Muscle layer of colon (tissue), 2 donors: ENCODE results near the gene MOV10L1.
"Not testable (repeated sequence)": the region's sequence is repeated elsewhere in the genome, so short reads cannot be mapped to it uniquely, and the experiment has no call there.

ENCODE experiments used
- H3K27ac ChIP-seq: one replicate; pipeline ENCODE4 v1.7.0; 2013; ENCODE audit warnings: low read depth, mild to moderate bottlenecking, low read length, moderate library complexity
- H3K27me3 ChIP-seq, 2 donors: one replicate each; pipeline ENCODE4 v1.7.0; 2013; ENCODE audit warnings: low read length in 2 of 2, mild to moderate bottlenecking in 2 of 2; ENCODE audit not compliant: insufficient read depth in 2 of 2, control insufficient read depth in 1 of 2
- H3K36me3 ChIP-seq: one replicate; pipeline ENCODE4 v1.7.0; 2013; ENCODE audit warnings: mild to moderate bottlenecking, low read length; ENCODE audit not compliant: insufficient read depth
- H3K4me1 ChIP-seq: one replicate; pipeline ENCODE4 v1.7.0; 2013; ENCODE audit warnings: mild to moderate bottlenecking, low read length; ENCODE audit not compliant: insufficient read depth
- H3K4me3 ChIP-seq, 2 donors: one replicate each; pipeline ENCODE4 v1.7.0; 2013; ENCODE audit warnings: low read length in 2 of 2, low read depth in 1 of 2, mild to moderate bottlenecking in 1 of 2, moderate library complexity in 1 of 2
- H3K9ac ChIP-seq: one replicate; pipeline ENCODE4 v1.7.0; 2013; ENCODE audit warnings: low read length
- H3K9me3 ChIP-seq: one replicate; pipeline ENCODE4 v1.7.0; 2013; ENCODE audit warnings: mild to moderate bottlenecking, low read length
- donor health status: abdominal sarcoma.
- donor health status: Adenocarcinoma of cecum.

Gene MOV10L1

DNA sequence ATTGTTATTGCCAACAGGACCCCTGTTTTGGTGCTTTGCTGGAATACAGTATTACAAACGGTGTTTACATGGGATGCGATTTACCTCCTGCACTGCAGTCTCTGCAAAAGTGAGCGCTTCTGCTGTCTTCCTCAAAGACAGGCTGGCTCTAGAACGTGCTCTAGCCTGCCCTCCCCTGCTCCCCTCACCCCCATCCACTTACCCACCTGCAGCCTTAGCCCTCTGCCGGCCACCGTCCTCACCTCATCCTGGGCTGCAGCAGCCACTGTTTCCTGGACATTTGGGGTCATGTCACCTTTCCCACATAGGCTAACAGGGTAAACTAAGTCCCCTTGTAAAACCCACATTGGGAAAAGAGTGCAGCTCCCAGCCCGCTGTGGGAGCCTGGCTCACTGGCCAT lies 71.1 kb downstream of the MOV10L1 start:
- H3K36me3 ChIP-seq: no peaks in the 10 kb centered on the region
- no peak overlapping the region for H3K4me3 ChIP-seq
- H3K27ac ChIP-seq: no peak overlapping the region
- H3K27me3 ChIP-seq: no peaks in the 10 kb centered on the region
- no peaks in the 10 kb centered on the region for H3K9me3 ChIP-seq
- H3K9ac ChIP-seq: no peak overlapping the region
- H3K4me1 ChIP-seq: no peaks in the 10 kb centered on the region

DNA sequence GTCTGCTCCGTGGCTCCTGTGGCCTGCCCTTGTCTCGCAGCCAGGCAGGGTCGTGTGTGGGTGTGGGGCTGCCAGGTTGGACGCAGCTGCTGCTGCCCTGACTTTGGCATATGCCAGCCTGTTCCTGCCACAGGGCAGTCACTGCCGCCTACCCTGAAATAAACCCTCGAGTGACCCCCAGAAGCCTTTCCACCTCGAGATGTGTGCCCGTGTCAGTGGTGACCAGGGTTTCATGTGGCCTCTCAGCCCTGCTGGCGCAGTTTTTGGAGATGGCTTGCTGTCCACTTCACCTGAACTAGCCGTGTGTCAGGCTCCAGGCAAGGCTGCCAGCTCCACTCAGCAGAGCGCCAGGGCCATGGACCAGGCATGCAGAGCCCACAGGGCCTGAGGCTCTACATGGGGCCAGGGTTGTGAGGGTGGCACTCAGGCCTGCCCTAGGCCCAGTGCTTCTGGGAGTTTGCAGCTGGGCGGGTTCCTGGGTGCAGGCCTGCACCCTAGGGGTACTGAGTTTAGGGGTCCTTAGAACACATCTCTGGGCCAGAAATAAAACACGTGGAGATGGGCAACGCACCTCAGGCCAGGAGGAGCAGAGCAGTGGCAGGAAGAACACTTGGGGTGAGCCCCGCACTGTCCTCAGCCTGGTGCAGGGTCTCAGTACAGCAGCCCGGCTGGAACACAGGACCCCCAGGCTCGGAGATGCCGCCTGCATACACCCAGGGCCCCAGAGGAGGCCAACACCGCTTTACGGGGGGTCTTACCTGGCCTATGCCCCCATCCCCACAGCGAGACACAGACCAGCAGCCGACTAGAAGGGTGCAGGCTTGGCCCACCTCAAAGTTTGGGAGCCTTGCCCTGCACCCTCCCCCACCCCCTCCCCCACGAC lies 71.9 kb downstream of the MOV10L1 start:
- H3K9ac ChIP-seq: no peak overlapping the region
- H3K27me3 ChIP-seq: no peaks in the 10 kb centered on the region
- H3K9me3 ChIP-seq: no peaks in the 10 kb centered on the region

GRCh38 chr22:50162391-50162956 lies 72.7 kb downstream of the MOV10L1 start:
- no peak overlapping the region for H3K27ac ChIP-seq
- no peak overlapping the region for H3K9ac ChIP-seq
- H3K4me3 ChIP-seq: no peak overlapping the region
- no peaks in the 10 kb centered on the region for H3K4me1 ChIP-seq
- H3K36me3 ChIP-seq: no peaks in the 10 kb centered on the region
- no peaks in the 10 kb centered on the region for H3K9me3 ChIP-seq
- no peaks in the 10 kb centered on the region for H3K27me3 ChIP-seq

More for the DNA sequence above, 71.9 kb downstream of the MOV10L1 start:
- Histone ChIP-seq H3K36me3 (no peaks in the 10 kb centered on the region), H3K4me1 (no peaks in the 10 kb centered on the region), H3K27ac (no peak overlapping the region), H3K4me3 (no peak overlapping the region)

GRCh38 chr22:50165436-50166123 lies 75.8 kb downstream of the MOV10L1 start:
- Histone ChIP-seq H3K27me3 (peaks cover 6 to 7% of the 10 kb centered on the region in 2 donors), H3K4me3 (no peak overlapping the region), H3K9me3 (no peaks in the 10 kb centered on the region), H3K4me1 (no peaks in the 10 kb centered on the region), H3K9ac (no peak overlapping the region), H3K27ac (no peak overlapping the region), H3K36me3 (no peaks in the 10 kb centered on the region)

- Histone ChIP-seq H3K9me3 (no peaks in the 10 kb centered on the region), H3K27me3 (peaks cover 6 to 24% of the 10 kb centered on the region in 2 donors), H3K9ac (no peak overlapping the region), H3K4me1 (no peaks in the 10 kb centered on the region), H3K27ac (no peak overlapping the region), H3K4me3 (no peak overlapping the region), H3K36me3 (no peaks in the 10 kb centered on the region)
These were observed 78.1 kb downstream of the MOV10L1 start for GRCh38 chr22:50167689-50168489.

DNA sequence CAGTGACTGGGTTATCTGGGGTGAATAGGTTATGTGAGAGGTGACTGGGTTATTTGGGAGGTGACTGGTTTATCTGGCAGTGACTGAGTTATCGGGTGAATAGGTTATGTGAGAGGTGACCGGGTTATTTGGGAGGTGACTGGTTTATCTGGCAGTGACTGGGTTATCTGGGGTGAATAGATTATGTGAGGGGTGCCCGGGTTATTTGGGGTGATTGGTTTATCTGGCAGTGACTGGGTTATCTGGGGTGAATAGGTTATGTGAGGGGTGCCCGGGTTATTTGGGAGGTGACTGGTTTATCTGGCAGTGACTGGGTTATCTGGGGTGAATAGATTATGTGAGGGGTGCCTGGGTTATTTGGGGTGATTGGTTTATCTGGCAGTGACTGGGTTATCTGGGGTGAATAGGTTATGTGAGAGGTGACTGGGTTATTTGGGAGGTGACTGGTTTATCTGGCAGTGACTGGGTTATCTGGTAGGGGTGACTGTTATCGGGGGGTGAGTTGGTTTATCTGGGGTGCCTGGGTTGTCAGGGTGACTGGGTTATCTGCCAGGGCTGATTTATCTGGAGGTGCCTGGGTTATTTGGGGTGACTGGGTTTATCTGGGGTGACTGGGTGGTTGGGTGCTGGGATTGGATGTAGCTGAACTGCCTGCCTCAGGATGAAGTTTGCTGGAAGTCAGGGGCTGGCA lies 78.8 kb downstream of the MOV10L1 start:
- not testable (repeated sequence) for H3K27ac ChIP-seq, H3K9me3 ChIP-seq
- H3K27me3 ChIP-seq: peaks cover 6 to 28% of the 10 kb centered on the region in 2 donors

DNA sequence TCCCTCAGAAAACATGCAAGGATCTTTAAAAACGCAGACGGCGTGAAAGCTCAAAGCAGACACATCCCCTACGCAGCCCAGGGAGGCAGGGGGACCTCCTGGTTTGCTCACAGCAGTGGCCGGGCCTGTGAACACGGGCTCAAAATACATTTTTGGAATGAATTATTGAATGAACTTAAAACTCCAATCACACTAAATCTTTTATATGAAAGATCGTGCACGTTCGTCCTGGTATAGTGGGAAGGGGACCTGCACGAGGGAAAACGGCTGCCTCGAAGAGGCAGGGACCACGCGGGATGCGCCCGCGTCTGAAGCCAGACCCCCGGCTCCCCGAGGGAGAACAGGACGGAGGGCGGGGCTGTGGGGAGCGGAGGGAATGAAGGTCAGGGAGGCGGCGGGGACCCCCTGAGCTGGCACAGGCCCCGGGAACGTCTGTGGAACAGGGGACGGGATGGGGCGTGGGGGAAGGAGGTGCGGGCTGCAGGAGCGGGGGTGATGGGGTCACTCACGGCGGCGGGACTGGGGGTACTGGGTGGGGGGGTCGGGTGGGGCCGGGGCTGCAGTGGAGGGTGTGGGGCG lies 79.5 kb downstream of the MOV10L1 start:
- no peaks in the 10 kb centered on the region for H3K36me3 ChIP-seq
- no peak overlapping the region for H3K9ac ChIP-seq
- H3K9me3 ChIP-seq: no peaks in the 10 kb centered on the region
- H3K27me3 ChIP-seq: peaks cover 6 to 33% of the 10 kb centered on the region in 2 donors
- no peak overlapping the region for H3K4me3 ChIP-seq
- H3K4me1 ChIP-seq: no peaks in the 10 kb centered on the region
- no peak overlapping the region for H3K27ac ChIP-seq

More for the DNA sequence above, 78.8 kb downstream of the MOV10L1 start:
- not testable (repeated sequence) for H3K4me1 ChIP-seq, H3K9ac ChIP-seq, H3K4me3 ChIP-seq, H3K36me3 ChIP-seq

DNA sequence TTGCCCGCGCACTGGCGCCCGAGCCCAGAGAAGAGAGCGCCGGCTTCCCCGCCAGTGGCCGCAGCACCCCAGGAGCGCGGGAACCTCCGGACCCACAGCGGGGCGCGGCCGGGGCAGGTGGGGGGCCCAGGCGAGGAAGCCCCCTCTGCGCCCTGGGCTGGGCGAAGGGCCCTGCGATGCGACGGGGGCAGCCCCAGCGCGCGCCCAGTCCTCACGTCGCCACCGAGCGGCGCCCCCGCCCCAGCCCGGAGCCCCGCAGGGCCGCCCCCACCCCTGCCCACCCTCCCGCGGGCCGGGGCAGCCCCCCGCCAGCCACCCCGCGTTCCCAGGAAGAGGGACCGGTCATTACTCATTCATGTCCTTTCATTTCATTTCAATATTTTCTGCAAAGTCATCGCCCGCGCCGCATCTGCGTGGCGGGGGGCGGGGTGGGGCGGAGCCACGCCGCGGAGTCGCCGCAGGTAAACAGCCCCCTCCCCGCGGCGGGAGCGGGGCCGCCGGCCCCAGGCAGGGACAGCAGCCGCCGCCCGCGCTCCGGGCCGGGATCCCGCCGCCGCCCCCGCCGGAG lies 80.1 kb downstream of the MOV10L1 start:
- peaks cover 6 to 33% of the 10 kb centered on the region in 2 donors for H3K27me3 ChIP-seq
- no peaks in the 10 kb centered on the region for H3K9me3 ChIP-seq
- no peak overlapping the region for H3K27ac ChIP-seq
- H3K36me3 ChIP-seq: no peaks in the 10 kb centered on the region
- H3K4me3 ChIP-seq: no peak overlapping the region
- H3K9ac ChIP-seq: no peak overlapping the region
- H3K4me1 ChIP-seq: no peaks in the 10 kb centered on the region

DNA sequence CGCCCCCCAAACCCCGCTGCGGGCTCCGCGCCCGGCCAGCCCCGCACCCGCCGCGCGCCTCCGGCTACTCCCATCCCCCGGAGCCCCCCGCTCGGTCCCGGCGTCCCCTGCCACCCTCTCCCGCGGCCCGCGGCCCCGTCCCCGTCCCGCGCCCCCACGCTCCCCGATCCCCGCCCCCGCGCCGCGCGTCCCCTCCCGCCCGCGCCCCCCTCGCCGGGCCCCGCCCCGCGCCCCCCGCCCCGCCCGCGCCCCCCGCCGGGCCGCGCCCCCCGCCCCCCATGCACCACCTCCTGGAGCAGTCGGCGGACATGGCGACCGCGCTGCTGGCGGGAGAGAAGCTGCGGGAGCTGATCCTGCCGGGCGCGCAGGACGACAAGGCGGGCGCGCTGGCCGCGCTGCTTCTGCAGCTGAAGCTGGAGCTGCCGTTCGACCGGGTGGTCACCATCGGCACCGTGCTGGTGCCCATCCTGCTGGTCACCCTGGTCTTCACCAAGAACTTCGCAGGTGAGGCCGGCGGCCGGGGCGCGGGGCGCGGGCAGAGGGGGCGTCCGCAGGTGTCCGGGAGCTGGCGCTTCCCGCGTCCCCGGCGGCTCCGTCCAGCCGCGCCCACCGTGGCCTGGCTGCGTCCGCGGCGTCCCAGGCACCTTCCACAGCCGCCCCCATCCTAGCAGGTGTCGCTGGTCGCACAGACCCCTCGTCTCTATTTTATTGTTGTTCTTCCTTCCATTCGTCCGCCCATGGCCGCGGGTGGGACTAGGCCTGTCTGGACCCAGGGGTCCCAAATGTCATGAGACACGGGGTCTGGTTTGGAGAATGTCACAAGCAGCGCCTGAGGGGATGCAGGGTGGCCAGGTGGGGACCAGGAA lies 80.9 kb downstream of the MOV10L1 start, which contains the start of gene PANX2:
Gene PANX2 (plus strand): TSS at position 279 of the 866 bp plus-strand sequence. CDS start 0 bp downstream, at position 279.
- Histone ChIP-seq H3K9ac (no peak within 1 kb of the TSS), H3K4me1 (no peaks in the 10 kb centered on the region), H3K27ac (no peak within 1 kb of the TSS), H3K36me3 (no peaks in the 10 kb centered on the region), H3K4me3 (no peak within 1 kb of the TSS), H3K9me3 (no peaks in the 10 kb centered on the region), H3K27me3 (peaks cover 6 to 35% of the 10 kb centered on the region in 2 donors)
